SU-DHL-6 (cell line): Measurements from ENCODE around the gene ADCY2.

ENCODE experiments used
- H2AFZ ChIP-seq: fragments of 200-600 bp; sonication (generic); 2 replicates; pipeline ENCODE4 v1.6.1; 2014; ENCODE audit warnings: low read depth, mild to moderate bottlenecking, moderate library complexity, mixed read lengths, antibody characterized with exemption, low read length; ENCODE audit not compliant: severe bottlenecking
- H3F3A ChIP-seq: fragments of 200-600 bp; shearing (Covaris generic); 2 replicates; pipeline ENCODE4 v1.6.0; 2016; ENCODE audit warnings: antibody characterized with exemption, mild to moderate bottlenecking; ENCODE audit not compliant: insufficient read depth
- H3K27ac ChIP-seq: fragments of 200-600 bp; sonication (generic); 2 replicates; pipeline ENCODE4 v1.5.1; 2016; ENCODE audit warnings: low read depth, mild to moderate bottlenecking, low read length, moderate library complexity, mixed read lengths
- H3K27me3 ChIP-seq: fragments of 200-600 bp; sonication (generic), shearing (Covaris generic); 2 replicates; pipeline ENCODE4 v1.6.0; 2014; ENCODE audit warnings: mild to moderate bottlenecking, low read length
- H3K36me3 ChIP-seq: fragments of 200-600 bp; sonication (generic); 2 replicates; pipeline ENCODE4 v1.6.1; 2014; ENCODE audit warnings: mild to moderate bottlenecking, low read length, mixed read lengths
- H3K4me2 ChIP-seq: fragments of 300-600, 200-600 bp; shearing (Covaris generic), sonication (generic); 2 replicates; pipeline ENCODE4 v1.6.0; 2014; ENCODE audit warnings: low read length, low read depth, mild to moderate bottlenecking; ENCODE audit not compliant: poor library complexity, severe bottlenecking
- H3K4me3 ChIP-seq: fragments of 200-600 bp; sonication (generic); 2 replicates; pipeline ENCODE4 v1.5.1; 2014; ENCODE audit warnings: antibody characterized with exemption, low read length, mild to moderate bottlenecking, mixed read lengths; ENCODE audit not compliant: insufficient read depth, poor library complexity, severe bottlenecking
- H3K79me2 ChIP-seq: fragments of 200-600 bp; sonication (generic); 2 replicates; pipeline ENCODE4 v1.6.1; 2014; ENCODE audit warnings: mild to moderate bottlenecking, low read length, moderate library complexity; ENCODE audit not compliant: insufficient read depth
- H3K9ac ChIP-seq: fragments of 200-600 bp; sonication (generic); 2 replicates; pipeline ENCODE4 v1.7.0; 2014; ENCODE audit warnings: mild to moderate bottlenecking, low read length
- H3K9me2 ChIP-seq: fragments of 200-600 bp; sonication (generic); replicated peaks from 2 replicates; pipeline ENCODE4 v1.6.1; 2014; ENCODE audit warnings: low read length; ENCODE audit not compliant: insufficient read depth
- H3K9me3 ChIP-seq: fragments of 200-600 bp; sonication (generic); 2 replicates; pipeline ENCODE4 v1.6.1; 2014; ENCODE audit warnings: low read length, mixed read lengths; ENCODE audit not compliant: insufficient read depth
- H4K20me1 ChIP-seq: fragments of 200-600 bp; sonication (generic); 2 replicates; pipeline ENCODE4 v1.6.1; 2014; ENCODE audit warnings: low read depth, mild to moderate bottlenecking, antibody characterized with exemption, low read length, moderate library complexity, mixed read lengths
- EZH2phosphoT487 ChIP-seq: fragments of 200-600 bp; sonication (generic), shearing (Covaris generic); conservative IDR thresholded peaks from 2 replicates; pipeline ENCODE4 v1.6.1; 2018; ENCODE audit warnings: mild to moderate bottlenecking, antibody characterized with exemption, low read length, moderate library complexity, mixed read lengths
- TF ChIP-seq, protein P1 (sequence below): fragments of 200-600 bp; sonication (generic); IDR thresholded peaks from one replicate; pipeline ENCODE4 v1.5.1; 2017; ENCODE audit warnings: antibody characterized with exemption, mild to moderate bottlenecking, low read length, moderate library complexity; ENCODE audit not compliant: insufficient read depth, poor library complexity, severe bottlenecking

Gene ADCY2

DNA sequence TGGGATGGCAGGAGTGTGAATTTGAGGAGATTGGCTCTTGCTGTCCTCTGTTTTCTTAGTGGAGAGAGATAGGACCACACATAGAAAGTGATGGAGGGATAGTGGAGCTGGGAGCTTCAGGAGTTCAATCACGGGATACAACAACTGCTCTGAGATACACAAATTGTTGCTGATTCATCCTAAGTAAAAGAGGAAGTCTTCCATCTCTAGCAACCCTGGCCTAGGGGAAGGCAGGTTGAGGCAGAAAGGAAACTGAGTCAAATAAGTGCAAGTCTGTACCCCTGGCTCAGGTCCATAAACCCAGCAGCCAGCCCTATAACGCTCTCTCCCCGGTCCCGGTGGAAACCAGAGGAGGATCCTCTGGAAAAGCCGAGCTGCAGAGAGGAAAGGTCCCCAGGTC lies 97.7 kb downstream of the ADCY2 start:
- Histone ChIP-seq H3K4me2 (no peak overlapping the region), H3F3A (no peaks in the 10 kb centered on the region), H2AFZ (no peak overlapping the region), H3K27me3 (no peaks in the 10 kb centered on the region), H3K4me3 (no peak overlapping the region), H3K36me3 (no peaks in the 10 kb centered on the region), H3K79me2 (no peaks in the 10 kb centered on the region), H3K9me3 (no peaks in the 10 kb centered on the region), H3K9ac (no peak overlapping the region), H3K9me2 (no peaks in the 10 kb centered on the region), H3K27ac (no peak overlapping the region), H4K20me1 (no peaks in the 10 kb centered on the region)
- TF ChIP-seq, protein P1, sequence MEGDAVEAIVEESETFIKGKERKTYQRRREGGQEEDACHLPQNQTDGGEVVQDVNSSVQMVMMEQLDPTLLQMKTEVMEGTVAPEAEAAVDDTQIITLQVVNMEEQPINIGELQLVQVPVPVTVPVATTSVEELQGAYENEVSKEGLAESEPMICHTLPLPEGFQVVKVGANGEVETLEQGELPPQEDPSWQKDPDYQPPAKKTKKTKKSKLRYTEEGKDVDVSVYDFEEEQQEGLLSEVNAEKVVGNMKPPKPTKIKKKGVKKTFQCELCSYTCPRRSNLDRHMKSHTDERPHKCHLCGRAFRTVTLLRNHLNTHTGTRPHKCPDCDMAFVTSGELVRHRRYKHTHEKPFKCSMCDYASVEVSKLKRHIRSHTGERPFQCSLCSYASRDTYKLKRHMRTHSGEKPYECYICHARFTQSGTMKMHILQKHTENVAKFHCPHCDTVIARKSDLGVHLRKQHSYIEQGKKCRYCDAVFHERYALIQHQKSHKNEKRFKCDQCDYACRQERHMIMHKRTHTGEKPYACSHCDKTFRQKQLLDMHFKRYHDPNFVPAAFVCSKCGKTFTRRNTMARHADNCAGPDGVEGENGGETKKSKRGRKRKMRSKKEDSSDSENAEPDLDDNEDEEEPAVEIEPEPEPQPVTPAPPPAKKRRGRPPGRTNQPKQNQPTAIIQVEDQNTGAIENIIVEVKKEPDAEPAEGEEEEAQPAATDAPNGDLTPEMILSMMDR = no peak
- TF ChIP-seq EZH2phosphoT487 = no peak

DNA sequence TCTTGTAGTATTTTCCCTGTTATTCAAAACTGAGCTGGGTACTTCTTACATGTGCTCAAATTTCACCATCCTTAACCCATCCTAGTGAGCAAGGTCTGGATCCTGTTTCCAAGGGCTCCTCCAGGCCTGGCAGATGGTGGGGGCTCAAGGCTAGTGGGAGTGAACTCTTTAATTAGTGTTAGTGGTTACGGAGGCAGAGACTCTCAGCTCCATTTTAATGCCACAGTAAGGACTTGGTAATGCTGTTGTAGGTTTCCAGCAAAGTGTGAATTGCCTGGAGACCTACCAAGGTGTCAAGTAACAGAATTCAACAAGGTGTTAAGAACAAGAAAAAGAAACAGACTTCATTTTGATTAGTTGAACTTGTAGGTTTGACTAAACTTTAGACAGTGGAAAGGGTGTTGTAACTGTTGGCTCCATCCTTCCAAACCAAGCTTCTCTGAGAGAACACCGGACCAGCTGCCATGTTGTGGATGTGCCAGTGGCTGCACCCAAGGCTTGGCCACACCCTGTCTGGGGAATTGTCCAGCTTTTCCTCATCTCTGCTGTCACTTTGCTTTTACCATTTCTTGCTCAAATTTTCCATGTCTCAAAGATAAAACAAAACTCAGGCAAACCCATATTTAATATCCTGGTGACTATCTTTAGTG lies 98.7 kb downstream of the ADCY2 start:
- no peaks in the 10 kb centered on the region for H3K79me2 ChIP-seq
- TF ChIP-seq EZH2phosphoT487 = no peak
- TF ChIP-seq, protein P1 = no peak

DNA sequence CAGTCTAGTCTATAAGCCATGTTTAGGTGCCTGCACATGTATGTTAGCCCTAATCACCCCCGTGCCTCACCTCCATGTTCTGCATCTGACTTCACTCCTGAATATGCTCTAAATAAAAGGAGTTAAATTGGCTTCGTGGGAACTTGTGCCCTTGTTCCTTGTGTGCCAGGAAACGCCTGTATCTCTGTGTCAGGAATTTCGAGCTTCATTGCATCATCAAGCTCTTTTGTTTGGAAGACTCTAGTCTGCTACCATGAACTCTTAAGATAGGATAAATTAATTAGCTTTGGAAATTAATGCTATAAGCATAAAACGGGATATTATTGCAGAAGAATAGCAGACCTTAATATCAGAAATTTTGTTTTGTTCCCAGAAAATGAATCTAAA lies 99.2 kb downstream of the ADCY2 start:
- Histone ChIP-seq H3K4me3 (no peak overlapping the region), H3K9me3 (no peaks in the 10 kb centered on the region), H3K79me2 (no peaks in the 10 kb centered on the region), H3F3A (no peaks in the 10 kb centered on the region), H3K27me3 (no peaks in the 10 kb centered on the region), H3K9me2 (no peaks in the 10 kb centered on the region), H3K4me2 (no peak overlapping the region), H2AFZ (no peak overlapping the region), H3K36me3 (no peaks in the 10 kb centered on the region), H3K27ac (no peak overlapping the region), H3K9ac (no peak overlapping the region), H4K20me1 (no peaks in the 10 kb centered on the region)
- TF ChIP-seq, protein P1 = no peak
- no peak for TF ChIP-seq EZH2phosphoT487

More for the DNA sequence above, 98.7 kb downstream of the ADCY2 start:
- H3K4me2 ChIP-seq = no peak overlapping the region
- no peak overlapping the region for H3K4me3 ChIP-seq
- no peak overlapping the region for H3K9ac ChIP-seq
- H2AFZ ChIP-seq = no peak overlapping the region
- H3K27me3 ChIP-seq = no peaks in the 10 kb centered on the region
- no peak overlapping the region for H3K27ac ChIP-seq
- H4K20me1 ChIP-seq = no peaks in the 10 kb centered on the region
- no peaks in the 10 kb centered on the region for H3K36me3 ChIP-seq
- H3K9me3 ChIP-seq = no peaks in the 10 kb centered on the region
- no peaks in the 10 kb centered on the region for H3F3A ChIP-seq
- no peaks in the 10 kb centered on the region for H3K9me2 ChIP-seq

DNA sequence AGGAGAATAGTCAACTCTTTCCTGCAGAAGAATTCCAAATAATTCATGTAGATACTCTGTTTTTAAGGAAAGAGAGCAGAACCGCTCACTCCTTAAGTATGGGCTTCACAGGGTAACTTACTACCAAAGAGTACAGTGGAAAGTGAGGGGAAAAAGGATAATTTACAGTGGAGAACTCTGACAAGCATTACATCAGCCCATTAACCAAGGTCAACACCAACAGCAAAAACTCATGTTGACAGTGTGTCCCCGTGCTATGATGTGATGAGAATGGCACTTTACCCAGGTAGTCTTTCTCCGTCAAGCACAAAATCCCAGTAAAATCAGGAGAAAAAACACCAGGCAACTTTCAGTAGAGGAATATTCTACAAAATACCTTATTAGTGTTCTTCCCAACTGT lies 104.3 kb downstream of the ADCY2 start:
- H4K20me1 ChIP-seq = no peaks in the 10 kb centered on the region
- H3K27me3 ChIP-seq = no peaks in the 10 kb centered on the region
- H3K9me2 ChIP-seq = no peaks in the 10 kb centered on the region
- no peaks in the 10 kb centered on the region for H3F3A ChIP-seq
- H3K27ac ChIP-seq = no peak overlapping the region
- no peak overlapping the region for H2AFZ ChIP-seq
- H3K4me3 ChIP-seq = no peak overlapping the region
- H3K4me2 ChIP-seq = no peak overlapping the region
- H3K9me3 ChIP-seq = no peaks in the 10 kb centered on the region
- no peaks in the 10 kb centered on the region for H3K36me3 ChIP-seq
- H3K79me2 ChIP-seq = no peaks in the 10 kb centered on the region
- no peak overlapping the region for H3K9ac ChIP-seq
- TF ChIP-seq, protein P1 = no peak
- no peak for TF ChIP-seq EZH2phosphoT487
